Measurements from ENCODE around the gene CCNT2.

DNA sequence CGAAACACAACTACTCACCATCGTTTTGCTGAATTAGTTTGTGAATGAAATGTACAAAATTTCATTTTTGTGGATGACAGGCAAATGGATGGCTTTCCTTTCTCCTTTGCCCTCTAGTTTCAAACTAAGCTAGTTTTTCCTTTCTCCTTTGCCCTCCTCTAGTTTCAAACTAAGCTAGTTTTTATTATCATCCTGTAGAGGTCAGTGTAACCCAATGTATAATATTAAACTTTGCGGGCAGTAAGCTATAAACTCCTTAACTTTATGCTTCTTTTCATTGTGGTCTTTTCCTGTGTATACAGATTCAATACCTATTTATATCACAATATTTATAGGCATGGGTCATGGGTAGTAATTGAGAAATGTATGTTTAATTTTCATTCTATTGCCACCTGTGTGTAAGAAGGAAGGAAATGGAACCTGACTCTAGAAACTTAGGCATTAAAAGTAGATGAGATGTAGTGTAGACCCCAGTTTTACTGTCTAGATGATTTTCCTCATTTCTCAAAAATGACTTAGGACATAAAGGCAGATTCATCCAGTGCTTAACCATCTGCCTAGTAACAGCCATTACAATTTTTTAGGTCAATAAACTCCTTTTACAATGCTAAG, 70.5 kb downstream of the CCNT2 start:
- TF ChIP-seq GATA2 (IDR thresholded peaks at IDR 0.05; ENCODE audit: low read depth, low read length): no peak
- TF ChIP-seq GATA3 (IDR thresholded peaks at IDR 0.05; ENCODE audit: low read depth, low read length): no peak
